GM18951 (cell line): ENCODE data around the gene AP3D1.
A peak's percentile ranks its signal among the peaks of the same experiment; 100 is the strongest.
"Not testable (repeated sequence)": the region's sequence is repeated elsewhere in the genome, so short reads cannot be mapped to it uniquely, and the experiment has no call there.

Source experiments
- POLR2A ChIP-seq: IDR thresholded peaks from 4 replicates; pipeline ENCODE4 v1.6.1; 2011; ENCODE audit warnings: mild to moderate bottlenecking; ENCODE audit not compliant: insufficient read length, insufficient read depth; ENCODE audit errors: extremely low read depth
- in situ Hi-C: fragments of 300-500 bp; cut with MboI; formaldehyde crosslinking; loops from one replicate; pipeline ENCODE4 v1.12.0; 2022; ENCODE audit warnings: low sequenced_read_pairs, mixed read lengths, inconsistent platforms; ENCODE audit not compliant: unreplicated experiment

The AP3D1 gene

DNA sequence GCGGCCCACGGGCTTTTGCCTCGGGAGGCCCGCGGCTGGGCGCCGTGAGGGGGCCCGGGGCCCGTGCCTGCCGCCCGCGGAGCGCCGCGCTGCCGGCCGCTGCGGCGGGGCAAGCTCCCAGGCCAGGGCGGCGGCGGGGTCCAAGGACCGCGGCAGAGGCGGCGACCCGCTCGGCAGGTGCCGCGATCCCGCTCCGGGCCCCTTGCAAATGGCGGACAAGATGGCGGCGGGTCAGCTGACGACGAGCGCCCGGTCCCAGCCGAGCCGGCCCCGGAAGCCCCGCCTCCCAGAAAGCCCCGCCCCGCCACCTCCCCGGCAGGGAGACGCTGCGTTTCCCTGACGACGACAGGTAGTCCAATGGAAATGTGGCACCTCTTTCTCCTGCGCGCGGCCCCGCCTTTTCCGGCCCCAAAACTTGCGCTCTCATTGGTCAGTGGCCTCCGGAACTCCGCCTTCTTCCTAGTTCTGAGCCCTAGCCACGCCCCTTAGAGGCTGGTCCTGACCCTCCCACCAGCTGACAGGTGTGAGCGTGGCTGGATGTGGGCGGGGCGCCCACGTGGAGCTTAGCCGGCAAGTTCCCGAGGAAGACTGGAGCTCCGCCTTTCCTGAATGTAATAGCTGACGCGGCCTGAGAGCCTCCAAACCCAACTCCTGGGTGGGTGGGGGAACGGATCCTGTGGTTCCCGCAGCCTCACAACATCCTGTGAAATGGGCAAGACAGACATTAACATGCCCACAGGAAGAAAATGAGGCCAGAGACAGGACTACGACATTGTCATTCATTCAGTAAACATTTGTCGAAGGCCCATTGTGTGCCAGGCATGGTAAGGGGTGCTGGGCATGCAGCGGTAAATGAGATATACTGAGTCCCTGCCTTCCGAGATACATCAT lies at the start of gene AP3D1:
TSS of gene AP3D1 (minus strand) at position 228 of the 891 bp plus-strand sequence. CDS start 232 bp downstream, outside the sequence.
- in situ Hi-C loops = no loop called here
- TF ChIP-seq POLR2A = peak; percentile 65

DNA sequence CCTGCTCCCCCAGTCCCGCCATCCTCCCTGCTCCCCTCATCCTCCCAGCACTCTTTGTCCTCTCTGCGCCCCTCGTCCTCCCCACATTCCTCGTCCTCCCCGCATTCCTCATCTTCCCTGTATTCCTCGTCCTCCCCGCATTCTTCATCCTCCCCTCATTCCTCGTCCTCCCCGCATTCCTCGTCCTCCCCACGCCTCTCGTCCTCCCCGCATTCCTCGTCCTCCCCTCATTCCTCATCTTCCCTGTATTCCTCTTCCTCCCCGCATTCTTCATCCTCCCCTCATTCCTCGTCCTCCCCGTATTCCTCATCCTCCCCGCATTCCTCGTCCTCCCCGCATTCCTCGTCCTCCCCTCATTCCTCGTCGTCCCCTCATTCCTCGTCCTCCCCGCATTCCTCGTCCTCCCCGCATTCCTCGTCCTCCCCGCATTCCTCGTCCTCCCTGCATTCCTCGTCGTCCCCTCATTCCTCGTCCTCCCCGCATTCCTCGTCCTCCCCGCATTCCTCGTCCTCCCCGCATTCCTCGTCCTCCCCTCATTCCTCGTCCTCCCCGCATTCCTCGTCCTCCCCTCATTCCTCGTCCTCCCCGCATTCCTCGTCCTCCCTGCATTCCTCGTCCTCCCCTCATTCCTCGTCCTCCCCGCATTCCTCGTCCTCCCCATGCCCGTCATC lies 49.4 kb upstream of the AP3D1 start:
- in situ Hi-C loops = not testable (repeated sequence)

DNA sequence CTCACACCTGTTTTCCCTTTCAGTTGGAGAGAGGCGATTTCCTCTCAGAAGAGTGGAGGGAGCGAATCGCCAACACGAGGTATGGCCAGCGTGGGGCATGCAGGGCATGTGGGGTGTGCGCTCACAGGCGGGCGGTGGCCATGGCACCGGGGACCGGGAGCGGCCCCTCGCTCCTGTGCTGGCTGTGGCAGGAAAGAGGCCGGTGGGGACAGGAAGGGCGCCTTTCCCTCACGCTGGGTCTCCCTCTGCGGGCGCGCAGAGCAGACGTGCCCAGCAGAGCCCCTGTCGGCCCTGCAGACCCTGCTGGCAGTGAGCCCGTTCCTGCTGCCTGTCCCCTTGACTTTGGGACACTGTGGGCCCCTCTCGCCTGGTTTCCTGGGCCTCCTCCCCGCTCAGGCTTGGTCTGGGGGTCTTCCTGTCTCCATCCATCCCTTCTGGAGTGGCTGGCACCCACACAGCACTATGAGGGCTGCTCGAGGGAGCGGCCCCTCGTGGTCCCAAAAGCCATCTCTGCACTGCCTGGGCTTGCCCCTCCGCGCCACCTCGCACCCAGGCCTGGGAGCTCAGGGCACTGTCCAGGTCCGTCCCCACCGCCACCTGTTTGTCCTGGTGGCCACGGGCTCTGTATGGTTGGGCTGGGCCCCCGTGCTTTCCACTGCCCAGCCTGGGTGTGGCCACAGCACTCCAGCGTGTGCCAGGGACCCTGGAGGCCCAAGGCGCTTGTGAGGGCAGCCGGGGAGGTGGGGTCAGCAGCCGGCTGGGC lies 48.7 kb upstream of the AP3D1 start:
- in situ Hi-C loops = no loop called here

DNA sequence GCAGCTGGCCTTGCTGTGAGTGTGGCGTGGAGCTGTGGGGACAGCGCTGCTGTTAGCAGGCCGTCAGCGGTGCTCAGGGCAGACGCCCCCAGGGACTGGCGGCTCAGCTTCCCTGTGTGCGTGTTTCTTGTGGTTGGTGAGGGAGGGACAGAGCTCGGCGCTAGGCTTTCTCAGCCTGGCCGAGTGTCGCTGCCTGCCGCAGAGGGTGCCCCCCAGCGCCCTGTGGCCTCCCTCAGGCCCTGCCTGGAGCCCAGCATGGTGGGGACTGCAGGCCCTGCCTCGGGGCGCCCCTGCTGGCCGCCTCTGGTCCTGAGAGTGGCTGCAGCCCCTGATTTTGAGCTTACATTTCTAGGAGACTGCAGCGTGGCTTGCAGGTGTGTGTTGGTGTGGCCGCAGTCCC lies 47.8 kb upstream of the AP3D1 start:
- TF ChIP-seq POLR2A = no peak

More for the DNA sequence above, 48.7 kb upstream of the AP3D1 start:
- TF ChIP-seq POLR2A = no peak

DNA sequence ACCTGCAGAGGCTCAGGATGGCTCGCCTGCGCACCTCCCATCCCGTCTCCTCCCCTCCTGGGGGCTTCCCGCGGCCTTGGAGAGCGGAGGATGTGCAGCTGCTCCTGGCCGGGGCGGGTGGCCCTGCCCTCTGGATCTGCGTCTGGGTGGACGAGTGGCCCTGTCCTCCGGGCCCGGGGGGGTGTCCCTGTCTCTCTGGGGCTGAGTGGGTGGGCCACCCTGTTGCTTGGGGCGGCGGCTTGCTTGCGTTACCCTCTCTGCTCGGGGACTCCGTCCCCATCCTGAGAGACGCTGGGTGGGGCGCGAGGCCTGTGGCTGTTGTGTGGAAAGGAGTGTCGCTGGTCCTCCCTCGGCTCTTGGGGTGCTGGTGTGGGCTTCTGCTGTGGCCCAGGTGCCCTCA lies 47.0 kb upstream of the AP3D1 start:
- no peak for TF ChIP-seq POLR2A
- in situ Hi-C loops = no loop called here

More for the DNA sequence above, 47.8 kb upstream of the AP3D1 start:
- in situ Hi-C loops = no loop called here

DNA sequence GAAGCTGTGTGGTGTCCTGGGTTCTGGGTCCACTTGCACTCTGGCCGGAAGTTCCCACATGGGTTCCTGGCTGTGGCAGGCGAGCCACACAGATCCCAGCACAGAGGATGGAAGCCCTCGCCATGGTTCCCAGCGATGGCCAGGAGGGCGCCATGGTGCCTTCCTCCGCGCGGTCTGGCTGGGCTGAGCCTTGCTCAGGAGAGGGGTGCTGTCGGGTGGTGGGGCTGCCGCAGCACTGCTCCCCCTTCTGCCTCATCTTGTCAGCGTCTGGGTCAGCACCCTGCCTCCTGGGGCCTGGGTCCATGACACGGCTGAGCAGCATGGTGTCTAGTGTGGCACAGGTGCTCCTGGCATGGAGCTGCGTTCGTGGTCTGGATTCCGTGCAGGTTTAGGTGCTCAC lies 45.9 kb upstream of the AP3D1 start:
- in situ Hi-C loops = no loop called here
- TF ChIP-seq POLR2A = no peak

DNA sequence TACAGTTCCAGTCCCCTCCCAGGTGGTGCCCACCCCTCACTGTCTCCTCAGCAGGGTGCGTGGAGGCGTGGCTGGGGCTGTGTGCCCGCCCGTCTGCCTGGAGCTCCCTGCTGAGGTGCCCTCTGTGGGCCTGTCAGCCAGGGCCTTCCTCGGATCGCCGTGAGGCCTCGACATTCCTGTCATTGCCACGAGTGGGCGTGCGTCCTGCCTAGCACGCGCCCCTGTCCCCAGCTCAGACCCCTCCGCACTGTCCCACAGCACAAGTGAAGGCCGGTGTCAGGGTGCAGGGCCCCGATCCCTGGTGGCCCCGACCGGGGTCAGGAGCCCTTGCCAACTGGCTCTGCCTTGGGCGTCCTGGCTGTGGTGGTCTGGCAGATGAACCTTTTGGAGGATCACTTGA lies 44.5 kb upstream of the AP3D1 start:
- in situ Hi-C loops = no loop called here
- TF ChIP-seq POLR2A = no peak

DNA sequence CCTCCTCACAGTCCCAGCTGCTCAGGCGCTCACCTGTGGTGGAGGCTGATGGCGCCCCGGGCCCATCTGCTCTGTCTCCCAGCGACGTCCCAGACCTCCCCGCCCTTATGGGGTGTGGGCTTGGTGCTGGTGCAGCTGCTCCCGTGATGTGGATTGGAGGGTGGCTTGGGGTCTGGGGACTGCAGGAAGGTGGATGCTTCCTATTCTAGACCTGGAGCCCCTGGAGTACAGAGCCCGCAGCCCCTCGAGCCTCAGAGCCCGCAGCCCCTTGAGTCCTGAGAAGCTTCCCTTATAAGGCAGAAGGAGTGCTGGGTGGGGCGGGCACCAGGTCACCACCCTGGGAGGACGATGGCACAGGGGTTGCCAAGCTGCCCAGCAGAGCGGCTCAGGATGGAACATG lies 44.0 kb upstream of the AP3D1 start:
- TF ChIP-seq POLR2A = no peak
- in situ Hi-C loops = no loop called here

DNA sequence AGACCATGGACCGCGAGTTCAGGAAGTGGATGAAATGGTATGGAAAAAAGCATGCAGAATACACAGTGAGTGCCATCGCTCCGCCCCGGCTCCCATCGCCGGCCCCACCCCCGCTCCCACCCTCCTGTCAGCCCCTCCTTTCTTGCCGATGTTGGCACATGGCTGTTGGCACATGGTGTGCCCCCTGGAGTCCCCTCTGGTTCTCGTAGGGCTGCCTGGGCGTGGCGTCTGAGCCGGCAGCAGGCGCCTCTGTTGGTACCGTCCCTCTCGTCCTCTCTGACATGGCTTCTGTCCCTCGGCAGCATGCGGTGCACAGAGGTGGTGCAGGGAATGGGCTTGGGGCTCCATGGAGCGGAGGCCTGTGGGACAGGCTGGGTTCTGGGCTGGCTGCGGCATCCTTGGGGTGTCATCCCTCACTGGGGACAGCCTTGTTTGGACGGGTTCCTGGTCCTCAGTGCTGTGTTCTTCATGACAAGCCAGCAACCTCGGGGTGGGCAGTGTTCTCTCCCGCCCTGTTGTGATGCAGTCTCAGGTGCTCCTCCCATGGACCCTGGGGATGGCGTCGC lies 43.2 kb upstream of the AP3D1 start:
- TF ChIP-seq POLR2A = no peak
- in situ Hi-C loops = no loop called here

DNA sequence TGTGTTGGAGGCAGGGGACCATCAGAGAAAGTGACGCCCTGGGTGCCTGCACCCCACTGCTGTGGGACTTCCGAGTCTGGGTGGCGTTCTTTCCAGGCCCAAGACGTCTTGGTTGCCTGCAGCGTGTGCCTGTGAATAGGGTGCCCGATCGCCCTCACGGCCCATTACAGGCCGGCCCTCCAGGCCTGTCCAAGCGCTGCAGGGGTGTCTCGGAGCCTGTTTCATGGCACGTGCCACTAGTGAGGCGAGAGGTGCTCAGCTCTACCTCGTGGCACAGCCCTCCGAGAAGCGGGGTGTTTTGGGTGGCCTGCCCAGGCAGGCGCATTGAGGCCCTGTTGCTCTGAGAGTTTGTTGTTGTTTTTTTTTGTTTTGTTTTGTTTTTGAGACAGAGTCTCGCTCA lies 42.4 kb upstream of the AP3D1 start:
- TF ChIP-seq POLR2A = no peak
- in situ Hi-C loops = no loop called here

DNA sequence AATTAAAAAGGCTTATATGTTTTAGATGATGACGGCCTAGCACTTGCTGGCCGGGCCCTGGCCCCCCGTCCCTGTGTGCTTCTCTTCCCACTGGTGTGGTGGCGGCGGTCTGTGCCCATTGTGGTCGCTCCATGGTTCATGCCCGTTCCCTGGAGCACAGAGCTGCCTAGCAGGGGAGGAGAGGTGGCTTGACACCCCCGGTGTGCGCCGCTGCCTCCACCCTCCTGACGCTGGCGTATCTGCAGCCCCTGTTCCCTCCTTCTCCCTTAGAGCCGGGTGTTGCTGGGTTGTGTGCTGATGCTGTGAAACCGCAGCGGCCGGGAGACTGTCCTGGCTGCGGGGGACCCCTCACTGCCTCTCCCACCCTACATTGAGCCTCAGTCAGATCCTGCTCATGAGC lies 41.5 kb upstream of the AP3D1 start:
- TF ChIP-seq POLR2A = no peak
- in situ Hi-C loops = no loop called here

DNA sequence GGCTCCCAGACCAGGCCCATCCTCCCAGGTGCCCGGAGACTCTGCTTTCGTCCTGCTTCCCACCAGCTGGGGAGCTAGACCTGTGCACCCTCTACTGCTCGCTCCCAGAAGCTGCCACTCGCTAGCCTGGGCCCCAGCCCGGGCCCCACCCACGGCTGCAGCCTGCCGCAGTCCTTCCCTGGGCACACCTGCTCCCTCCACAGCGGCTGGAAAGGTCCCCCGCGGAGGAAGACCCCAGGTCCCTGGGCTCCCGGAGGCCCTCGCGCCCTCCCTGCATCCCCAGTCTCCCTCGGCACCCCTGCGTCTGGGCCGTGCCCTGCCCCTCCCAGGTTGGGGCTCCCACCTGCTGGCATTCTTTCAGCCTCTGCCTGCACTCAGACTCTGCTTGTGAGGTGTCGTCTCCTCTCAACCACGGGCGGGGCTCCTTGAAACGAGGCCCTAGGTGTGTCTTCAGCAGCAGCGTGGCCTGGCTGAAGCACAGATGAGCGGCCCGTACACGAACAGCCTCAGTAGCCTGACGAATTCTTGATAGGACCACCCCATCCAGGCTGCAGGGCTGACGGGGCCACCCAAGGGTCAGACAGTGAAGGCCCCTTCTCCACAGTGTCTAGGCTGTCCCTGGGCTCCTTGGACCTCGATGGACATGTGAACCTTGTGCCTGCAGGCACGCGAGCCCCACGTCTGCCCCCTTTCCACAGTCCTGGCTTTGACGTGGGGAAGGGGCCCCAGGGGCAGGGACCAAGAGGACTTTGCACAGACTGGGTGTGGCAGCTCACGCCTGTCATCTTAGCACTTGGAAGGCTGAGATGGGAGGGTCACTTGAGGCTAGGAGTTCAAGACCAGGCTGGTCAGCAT lies 40.3 kb upstream of the AP3D1 start:
- TF ChIP-seq POLR2A = no peak
- in situ Hi-C loops = no loop called here

DNA sequence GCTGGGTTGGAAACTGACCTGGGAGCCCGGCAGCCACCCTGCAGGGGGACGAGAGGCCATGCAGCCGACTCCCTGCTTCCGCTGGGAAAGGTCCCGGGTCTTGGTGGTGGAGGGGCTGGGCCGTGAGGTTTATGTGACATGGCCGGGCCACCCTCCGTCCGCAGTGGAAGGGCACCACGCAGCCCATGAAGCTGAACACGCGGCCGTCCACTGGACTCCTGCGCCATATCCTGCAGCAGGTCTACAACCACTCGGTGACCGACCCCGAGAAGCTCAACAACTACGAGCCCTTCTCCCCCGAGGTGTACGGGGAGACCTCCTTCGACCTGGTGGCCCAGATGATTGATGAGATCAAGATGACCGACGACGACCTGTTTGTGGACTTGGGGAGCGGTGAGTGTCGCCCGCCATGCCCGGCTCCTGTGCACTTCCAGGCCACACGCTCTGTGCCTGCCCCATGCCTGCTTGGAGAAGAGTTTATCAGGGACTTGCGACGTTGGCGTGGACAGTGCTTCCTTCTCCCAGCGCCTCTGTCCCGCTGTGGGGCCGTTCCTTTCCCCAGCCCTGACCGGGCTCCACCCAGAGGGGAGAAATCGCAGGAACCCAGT lies 39.6 kb upstream of the AP3D1 start:
- in situ Hi-C loops = no loop called here
- no peak for TF ChIP-seq POLR2A
